GM19240 (cell line): Measurements from ENCODE around the gene HNF4A.
"Not testable (repeated sequence)": the region's sequence is repeated elsewhere in the genome, so short reads cannot be mapped to it uniquely, and the experiment has no call there.

Experiments
- DNase-seq: peaks from one replicate; pipeline ENCODE4 v3.0.0; 2011; ENCODE audit warnings: low spot score; ENCODE audit not compliant: insufficient read length

HNF4A gene

GRCh38 chr20:44345147-44345546 is 10.4 kb upstream of the HNF4A start:
- DNase-seq: no peak

- not testable (repeated sequence) for DNase-seq
Measured at GRCh38 chr20:44345941-44346340, 9.6 kb upstream of the HNF4A start.

- no peak for DNase-seq
Measured at GRCh38 chr20:44348168-44348659, 7.3 kb upstream of the HNF4A start.

- no peak for DNase-seq
Measured at GRCh38 chr20:44349349-44349748, 6.2 kb upstream of the HNF4A start.

- no peak for DNase-seq
Measured at GRCh38 chr20:44350567-44350966, 4.9 kb upstream of the HNF4A start.

GRCh38 chr20:44354979-44355497 is 461 bp upstream of the HNF4A start:
- DNase-seq: no peak

- no peak for DNase-seq
Measured at GRCh38 chr20:44356353-44356723, 839 bp downstream of the HNF4A start.

GRCh38 chr20:44357020-44357419 is 1.5 kb downstream of the HNF4A start:
- no peak for DNase-seq

GRCh38 chr20:44357555-44358125 is 2.1 kb downstream of the HNF4A start:
- DNase-seq: no peak

GRCh38 chr20:44358776-44359175 is 3.3 kb downstream of the HNF4A start:
- no peak for DNase-seq

GRCh38 chr20:44360221-44360620 is 4.7 kb downstream of the HNF4A start:
- no peak for DNase-seq

- no peak for DNase-seq
Measured at GRCh38 chr20:44361021-44361420, 5.5 kb downstream of the HNF4A start.

- no peak for DNase-seq
Measured at GRCh38 chr20:44362466-44362940, 7.0 kb downstream of the HNF4A start.

- DNase-seq: no peak
Measured at GRCh38 chr20:44364068-44364467, 8.6 kb downstream of the HNF4A start.

- no peak for DNase-seq
Measured at GRCh38 chr20:44364780-44365179, 9.3 kb downstream of the HNF4A start.

GRCh38 chr20:44367746-44368145 is 12.2 kb downstream of the HNF4A start:
- DNase-seq: no peak

- no peak for DNase-seq
Measured at GRCh38 chr20:44370639-44371218, 15.2 kb downstream of the HNF4A start.

GRCh38 chr20:44382641-44383040 is 27.1 kb downstream of the HNF4A start:
- DNase-seq: no peak

- peak; percentile 20 for DNase-seq
Measured at GRCh38 chr20:44384423-44385027, 29.0 kb downstream of the HNF4A start.

GRCh38 chr20:44388466-44389023 is 33.0 kb downstream of the HNF4A start:
- DNase-seq: peak; percentile 40

GRCh38 chr20:44389871-44390270 is 34.4 kb downstream of the HNF4A start:
- DNase-seq: no peak

GRCh38 chr20:44390280-44390679 is 34.8 kb downstream of the HNF4A start:
- no peak for DNase-seq
